ENCODE results near the gene ZNF503.
A peak's percentile ranks its signal among the peaks of the same experiment; 100 is the strongest.

The ZNF503 gene

DNA sequence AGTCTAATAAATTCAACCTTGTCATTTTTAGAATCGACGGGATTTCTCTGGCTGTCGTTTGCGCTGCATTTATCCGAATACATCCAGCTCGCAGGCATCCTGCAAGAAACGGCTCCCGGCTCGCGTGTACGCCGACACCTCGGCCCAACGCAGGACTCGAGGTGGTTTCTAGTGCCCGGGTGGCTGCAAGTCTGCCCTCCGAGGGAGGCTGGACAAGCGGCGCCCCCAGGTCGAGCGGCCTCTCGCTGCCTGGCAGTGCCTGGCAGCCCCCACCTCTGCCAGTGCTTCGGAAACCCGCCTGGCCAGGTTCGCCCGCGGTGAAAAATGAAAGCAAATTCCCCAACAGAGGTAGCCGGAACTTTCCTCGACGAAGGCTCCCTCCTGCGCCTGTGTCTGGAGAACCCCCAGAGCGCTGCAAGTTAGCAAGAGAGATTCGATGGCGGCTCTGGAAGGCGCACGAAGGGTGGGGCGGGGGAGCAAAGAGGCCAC, 5.7 kb upstream of the ZNF503 start:
- Histone ChIP-seq H3K27me3 (replicated peaks; ENCODE audit: control insufficient read depth, insufficient read depth, low read length, poor library complexity, severe bottlenecking) (peaks cover 66% of the 10 kb centered on the region), H3K4me3 (ENCODE audit: insufficient read depth, low read depth, low read length, poor library complexity, severe bottlenecking) (no peak overlapping the region), H3K4me1 (ENCODE audit: control insufficient read depth, insufficient read depth, low read length, poor library complexity, severe bottlenecking) (peaks cover 29% of the 10 kb centered on the region), H3K27ac (ENCODE audit: insufficient read depth, low read length, poor library complexity, severe bottlenecking) (no peak overlapping the region), H3K36me3 (ENCODE audit: control insufficient read depth, insufficient read depth, low read length) (no peaks in the 10 kb centered on the region), H3K9me3 (ENCODE audit: control insufficient read depth, low read length) (no peaks in the 10 kb centered on the region)
- DNase-seq = no peak

DNA sequence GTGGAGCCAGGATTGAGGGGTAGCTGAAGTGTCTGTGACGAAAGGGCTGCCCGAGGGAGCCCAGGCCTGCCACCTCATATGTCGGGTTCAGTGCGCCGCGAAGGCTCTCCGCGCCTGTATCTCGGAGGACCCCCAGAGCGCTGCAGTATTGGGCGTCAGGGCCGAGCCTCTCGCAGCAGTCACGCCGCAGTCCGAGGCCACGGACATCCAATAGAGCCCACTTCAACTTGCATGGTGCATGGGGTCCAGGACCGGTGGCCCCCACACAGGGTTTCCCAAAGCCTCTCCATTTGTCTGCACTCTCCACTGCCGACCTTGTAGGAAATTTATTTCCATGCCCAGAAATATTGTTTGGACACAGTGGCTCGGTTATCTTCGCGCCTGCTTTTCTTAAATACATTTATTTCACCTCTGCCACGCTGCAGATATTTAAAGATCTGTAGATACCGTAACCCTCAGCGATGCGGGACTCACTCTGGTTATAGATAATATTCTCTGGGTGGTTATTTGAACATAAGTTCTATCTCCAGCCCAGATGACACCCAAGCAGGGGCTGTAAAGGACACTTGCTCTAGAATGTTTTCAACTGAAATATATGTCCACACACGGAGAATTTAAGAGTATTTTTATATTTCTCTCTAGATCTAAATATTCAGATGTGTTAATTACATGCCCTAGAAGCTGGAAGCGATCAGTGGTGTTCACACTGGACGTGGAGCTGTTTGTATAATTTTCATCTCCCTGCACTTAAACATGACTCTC, 5.1 kb upstream of the ZNF503 start:
- no peak overlapping the region for H3K27ac ChIP-seq (ENCODE audit: insufficient read depth, low read length, poor library complexity, severe bottlenecking)
- H3K4me3 ChIP-seq (ENCODE audit: insufficient read depth, low read depth, low read length, poor library complexity, severe bottlenecking) = no peak overlapping the region

GRCh38 chr10:75405598-75406461, 4.3 kb upstream of the ZNF503 start:
- no peaks in the 10 kb centered on the region for H3K9me3 ChIP-seq (ENCODE audit: control insufficient read depth, low read length)
- peaks cover 79% of the 10 kb centered on the region for H3K27me3 ChIP-seq (replicated peaks; ENCODE audit: control insufficient read depth, insufficient read depth, low read length, poor library complexity, severe bottlenecking)
- H3K4me1 ChIP-seq (ENCODE audit: control insufficient read depth, insufficient read depth, low read length, poor library complexity, severe bottlenecking) = peaks cover 29% of the 10 kb centered on the region
- H3K36me3 ChIP-seq (ENCODE audit: control insufficient read depth, insufficient read depth, low read length) = no peaks in the 10 kb centered on the region
- DNase-seq = no peak
- no peak overlapping the region for H3K4me3 ChIP-seq (ENCODE audit: insufficient read depth, low read depth, low read length, poor library complexity, severe bottlenecking)
- no peak overlapping the region for H3K27ac ChIP-seq (ENCODE audit: insufficient read depth, low read length, poor library complexity, severe bottlenecking)

More for the DNA sequence above, 5.1 kb upstream of the ZNF503 start:
- no peaks in the 10 kb centered on the region for H3K9me3 ChIP-seq (ENCODE audit: control insufficient read depth, low read length)
- H3K4me1 ChIP-seq (ENCODE audit: control insufficient read depth, insufficient read depth, low read length, poor library complexity, severe bottlenecking) = peaks cover 29% of the 10 kb centered on the region
- DNase-seq = no peak
- H3K27me3 ChIP-seq (replicated peaks; ENCODE audit: control insufficient read depth, insufficient read depth, low read length, poor library complexity, severe bottlenecking) = peaks cover 70% of the 10 kb centered on the region
- H3K36me3 ChIP-seq (ENCODE audit: control insufficient read depth, insufficient read depth, low read length) = no peaks in the 10 kb centered on the region

GRCh38 chr10:75404815-75405597, 3.4 kb upstream of the ZNF503 start:
- Histone ChIP-seq H3K4me1 (ENCODE audit: control insufficient read depth, insufficient read depth, low read length, poor library complexity, severe bottlenecking) (peaks cover 37% of the 10 kb centered on the region), H3K9me3 (ENCODE audit: control insufficient read depth, low read length) (no peaks in the 10 kb centered on the region), H3K36me3 (ENCODE audit: control insufficient read depth, insufficient read depth, low read length) (no peaks in the 10 kb centered on the region), H3K27ac (ENCODE audit: insufficient read depth, low read length, poor library complexity, severe bottlenecking) (no peak overlapping the region), H3K27me3 (replicated peaks; ENCODE audit: control insufficient read depth, insufficient read depth, low read length, poor library complexity, severe bottlenecking) (peaks cover 81% of the 10 kb centered on the region), H3K4me3 (ENCODE audit: insufficient read depth, low read depth, low read length, poor library complexity, severe bottlenecking) (no peak overlapping the region)
- no peak for DNase-seq

- DNase-seq = no peak
- H3K27me3 ChIP-seq (replicated peaks; ENCODE audit: control insufficient read depth, insufficient read depth, low read length, poor library complexity, severe bottlenecking) = peaks cover 78% of the 10 kb centered on the region
Observed at GRCh38 chr10:75403939-75404814, 2.6 kb upstream of the ZNF503 start.

GRCh38 chr10:75403144-75403938, 1.8 kb upstream of the ZNF503 start:
- H3K9me3 ChIP-seq (ENCODE audit: control insufficient read depth, low read length) = no peaks in the 10 kb centered on the region
- H3K27me3 ChIP-seq (replicated peaks; ENCODE audit: control insufficient read depth, insufficient read depth, low read length, poor library complexity, severe bottlenecking) = peaks cover 78% of the 10 kb centered on the region
- no peak overlapping the region for H3K27ac ChIP-seq (ENCODE audit: insufficient read depth, low read length, poor library complexity, severe bottlenecking)
- H3K4me3 ChIP-seq (ENCODE audit: insufficient read depth, low read depth, low read length, poor library complexity, severe bottlenecking) = peak overlapping the region; percentile 74
- no peak for DNase-seq
- H3K36me3 ChIP-seq (ENCODE audit: control insufficient read depth, insufficient read depth, low read length) = no peaks in the 10 kb centered on the region
- H3K4me1 ChIP-seq (ENCODE audit: control insufficient read depth, insufficient read depth, low read length, poor library complexity, severe bottlenecking) = peaks cover 34% of the 10 kb centered on the region

More at GRCh38 chr10:75403939-75404814, 2.6 kb upstream of the ZNF503 start:
- Histone ChIP-seq H3K4me1 (ENCODE audit: control insufficient read depth, insufficient read depth, low read length, poor library complexity, severe bottlenecking) (peaks cover 40% of the 10 kb centered on the region), H3K9me3 (ENCODE audit: control insufficient read depth, low read length) (no peaks in the 10 kb centered on the region), H3K36me3 (ENCODE audit: control insufficient read depth, insufficient read depth, low read length) (no peaks in the 10 kb centered on the region), H3K27ac (ENCODE audit: insufficient read depth, low read length, poor library complexity, severe bottlenecking) (no peak overlapping the region), H3K4me3 (ENCODE audit: insufficient read depth, low read depth, low read length, poor library complexity, severe bottlenecking) (no peak overlapping the region)

GRCh38 chr10:75402486-75403143, 1.1 kb upstream of the ZNF503 start:
- Histone ChIP-seq H3K9me3 (ENCODE audit: control insufficient read depth, low read length) (no peaks in the 10 kb centered on the region), H3K4me1 (ENCODE audit: control insufficient read depth, insufficient read depth, low read length, poor library complexity, severe bottlenecking) (peaks cover 30% of the 10 kb centered on the region), H3K27me3 (replicated peaks; ENCODE audit: control insufficient read depth, insufficient read depth, low read length, poor library complexity, severe bottlenecking) (peaks cover 71% of the 10 kb centered on the region), H3K36me3 (ENCODE audit: control insufficient read depth, insufficient read depth, low read length) (no peaks in the 10 kb centered on the region), H3K27ac (ENCODE audit: insufficient read depth, low read length, poor library complexity, severe bottlenecking) (no peak overlapping the region), H3K4me3 (ENCODE audit: insufficient read depth, low read depth, low read length, poor library complexity, severe bottlenecking) (peak overlapping the region; percentile 74)
- DNase-seq = no peak

DNA sequence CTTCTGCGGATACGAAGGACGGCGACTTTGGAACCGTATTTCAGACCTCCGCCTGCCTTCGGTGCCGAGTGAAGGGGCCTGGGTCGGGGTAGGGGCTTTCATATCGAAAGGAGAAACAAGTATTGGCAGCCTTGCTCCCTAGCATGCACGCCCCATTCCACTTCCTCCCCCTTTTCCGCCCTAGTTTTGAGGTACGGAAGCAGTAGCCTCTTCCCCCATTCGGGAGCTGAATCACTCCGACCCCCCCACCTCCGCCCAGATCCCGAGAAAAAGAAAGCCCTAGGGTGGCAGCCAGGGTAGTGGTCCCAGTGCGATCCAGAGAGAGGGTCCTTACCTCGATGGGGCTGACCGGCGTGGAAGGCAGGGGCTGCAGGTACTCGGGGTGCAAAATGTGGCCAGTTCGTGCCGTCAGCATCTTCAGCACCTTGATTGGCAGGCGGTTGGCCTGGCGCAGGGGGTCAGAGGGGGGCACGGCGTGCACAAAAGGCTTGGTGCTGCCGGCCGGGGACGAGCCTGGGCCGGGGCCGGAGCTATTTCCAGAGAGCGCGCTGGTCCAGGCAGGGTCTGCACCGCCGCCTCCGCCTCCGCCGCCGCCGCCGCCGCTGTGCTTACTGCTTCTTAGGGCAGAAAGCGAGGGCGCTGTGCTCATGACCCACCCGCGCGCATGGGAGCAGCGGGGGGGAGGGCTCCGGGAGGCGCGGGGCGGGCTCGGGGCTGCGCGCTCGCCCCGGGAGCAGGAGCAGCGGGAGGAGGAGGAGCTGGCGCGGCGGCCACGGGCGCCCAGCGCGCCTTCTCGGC, 594 bp downstream of the ZNF503 start:
- H3K4me3 ChIP-seq (ENCODE audit: insufficient read depth, low read depth, low read length, poor library complexity, severe bottlenecking) = peak overlapping the region; percentile 74
- no peak overlapping the region for H3K27ac ChIP-seq (ENCODE audit: insufficient read depth, low read length, poor library complexity, severe bottlenecking)
- no peak for DNase-seq
- no peaks in the 10 kb centered on the region for H3K36me3 ChIP-seq (ENCODE audit: control insufficient read depth, insufficient read depth, low read length)
- H3K9me3 ChIP-seq (ENCODE audit: control insufficient read depth, low read length) = no peaks in the 10 kb centered on the region
- peaks cover 66% of the 10 kb centered on the region for H3K27me3 ChIP-seq (replicated peaks; ENCODE audit: control insufficient read depth, insufficient read depth, low read length, poor library complexity, severe bottlenecking)
- peaks cover 31% of the 10 kb centered on the region for H3K4me1 ChIP-seq (ENCODE audit: control insufficient read depth, insufficient read depth, low read length, poor library complexity, severe bottlenecking)
